GDM1 (cell line): ENCODE measurements around the gene SPCS2.
"Not testable (repeated sequence)": the region's sequence is repeated elsewhere in the genome, so short reads cannot be mapped to it uniquely, and the experiment has no call there.

Experiments
- DNase-seq: peaks from one replicate; lab custom pipeline; 2025; lab: John Stamatoyannopoulos, UW

The SPCS2 gene

GRCh38 chr11:74950374-74950969 lies 1.4 kb downstream of the SPCS2 start:
- DNase-seq = no peak

- DNase-seq = no peak
These were observed 2.2 kb downstream of the SPCS2 start for GRCh38 chr11:74951226-74951625.

- DNase-seq = no peak
These were observed 3.7 kb downstream of the SPCS2 start for GRCh38 chr11:74952752-74953151.

- DNase-seq = no peak
These were observed 4.4 kb downstream of the SPCS2 start for GRCh38 chr11:74953451-74953850.

- DNase-seq = no peak
These were observed 5.1 kb downstream of the SPCS2 start for GRCh38 chr11:74954199-74954598.

GRCh38 chr11:74956397-74957015 lies 7.4 kb downstream of the SPCS2 start:
- DNase-seq = no peak

GRCh38 chr11:74957937-74958629 lies 9.0 kb downstream of the SPCS2 start:
- no peak for DNase-seq

- not testable (repeated sequence) for DNase-seq
These were observed 11.1 kb downstream of the SPCS2 start for GRCh38 chr11:74960128-74960527.

GRCh38 chr11:74966651-74967050 lies 17.6 kb downstream of the SPCS2 start:
- no peak for DNase-seq

GRCh38 chr11:74970852-74971395 lies 21.9 kb downstream of the SPCS2 start:
- DNase-seq = no peak

- no peak for DNase-seq
These were observed 22.4 kb downstream of the SPCS2 start for GRCh38 chr11:74971424-74971823.

- DNase-seq = no peak
These were observed 29.0 kb downstream of the SPCS2 start for GRCh38 chr11:74978041-74978440.

GRCh38 chr11:74980634-74981033 lies 31.6 kb downstream of the SPCS2 start:
- DNase-seq = peak; percentile 9

GRCh38 chr11:74981888-74982287 lies 32.8 kb downstream of the SPCS2 start:
- no peak for DNase-seq

GRCh38 chr11:74984070-74984469 lies 35.0 kb downstream of the SPCS2 start:
- no peak for DNase-seq

- no peak for DNase-seq
These were observed 35.7 kb downstream of the SPCS2 start for GRCh38 chr11:74984730-74985129.

GRCh38 chr11:74988541-74989259 lies 39.6 kb downstream of the SPCS2 start, which contains the start of gene NEU3:
Gene NEU3 (plus strand): TSS chr11:74988933. CDS start chr11:74989061, 128 bp downstream.
- DNase-seq = peak; percentile 78

- DNase-seq = no peak
These were observed 40.2 kb downstream of the SPCS2 start for GRCh38 chr11:74989260-74989638.

- not testable (repeated sequence) for DNase-seq
These were observed 41.1 kb downstream of the SPCS2 start for GRCh38 chr11:74990150-74990549.

- no peak for DNase-seq
These were observed 41.9 kb downstream of the SPCS2 start for GRCh38 chr11:74990941-74991340.

GRCh38 chr11:74992852-74993251 lies 43.8 kb downstream of the SPCS2 start:
- DNase-seq = no peak

- no peak for DNase-seq
These were observed 51.9 kb downstream of the SPCS2 start for GRCh38 chr11:75000975-75001354.
